KOPT-K1 (cell line): ENCODE results near the gene CLEC4M.
"Not testable (repeated sequence)": the region's sequence is repeated elsewhere in the genome, so short reads cannot be mapped to it uniquely, and the experiment has no call there.

Experiments
- H3K27ac ChIP-seq: fragments of 200-600 bp; sonication (generic); 2 replicates; pipeline ENCODE4 v1.5.1; 2016; ENCODE audit warnings: antibody characterized with exemption, mild to moderate bottlenecking, low read depth, low read length; ENCODE audit not compliant: poor library complexity, severe bottlenecking
- H3K36me3 ChIP-seq: fragments of 200-600 bp; sonication (generic); 2 replicates; pipeline ENCODE4 v1.5.1; 2017; ENCODE audit warnings: antibody characterized with exemption, mild to moderate bottlenecking, low read length, moderate library complexity; ENCODE audit not compliant: insufficient read depth
- H3K9me3 ChIP-seq: fragments of 200-600 bp; sonication (generic); 2 replicates; pipeline ENCODE4 v1.5.1; 2017; ENCODE audit warnings: antibody characterized with exemption, low read length, mild to moderate bottlenecking; ENCODE audit not compliant: insufficient read depth, poor library complexity, severe bottlenecking

The CLEC4M gene

DNA sequence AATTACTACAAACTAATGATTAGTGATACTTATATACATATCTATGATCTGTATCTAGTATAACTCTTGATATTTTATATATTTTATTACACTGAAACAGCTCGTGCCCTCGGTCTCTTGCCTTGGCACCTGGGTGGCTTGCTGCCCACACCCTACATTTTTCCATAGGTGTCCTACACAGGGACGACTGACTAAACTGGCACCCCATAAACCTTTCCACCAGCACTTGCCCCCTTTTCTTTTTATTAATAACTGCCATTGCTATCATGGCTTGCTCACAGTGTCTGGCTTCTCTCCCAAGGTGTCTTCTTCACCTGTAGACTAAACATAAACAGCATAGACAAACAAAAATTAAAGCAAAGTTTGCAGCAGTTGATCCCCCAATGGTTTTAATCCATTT, 30.4 kb downstream of the CLEC4M start:
- Histone ChIP-seq H3K27ac (no peak overlapping the region), H3K9me3 (peaks cover 4% of the 10 kb centered on the region), H3K36me3 (no peaks in the 10 kb centered on the region)

DNA sequence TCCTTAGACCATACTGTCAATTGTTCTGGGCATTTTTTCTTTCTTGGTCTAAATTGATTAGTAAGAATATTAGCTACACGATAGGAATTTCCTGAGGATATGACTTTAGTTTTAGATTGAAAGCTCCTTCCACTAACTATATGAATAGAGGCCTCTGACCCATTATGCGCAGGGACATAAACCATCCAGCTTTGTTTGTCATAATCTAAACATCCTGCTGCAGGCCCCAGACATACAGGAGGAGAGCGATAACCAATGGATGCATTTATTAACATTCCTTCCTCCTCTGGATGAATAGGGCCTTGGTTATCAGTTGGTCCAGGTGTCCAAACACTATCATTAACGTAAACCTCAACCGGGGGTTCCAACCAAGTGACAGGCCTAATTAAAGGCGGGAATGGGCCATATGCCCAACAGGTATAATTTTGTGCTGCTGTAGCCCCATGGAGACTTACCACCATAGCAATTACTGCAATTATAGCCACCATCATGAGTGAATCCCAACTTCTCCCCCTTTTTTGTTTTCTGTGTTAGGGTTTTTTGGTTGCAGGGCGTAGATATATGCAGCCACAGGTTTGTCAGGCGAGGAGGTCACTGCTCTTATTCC, 32.6 kb downstream of the CLEC4M start:
- Histone ChIP-seq H3K9me3 (peaks cover 4% of the 10 kb centered on the region), H3K27ac (no peak overlapping the region), H3K36me3 (no peaks in the 10 kb centered on the region)

DNA sequence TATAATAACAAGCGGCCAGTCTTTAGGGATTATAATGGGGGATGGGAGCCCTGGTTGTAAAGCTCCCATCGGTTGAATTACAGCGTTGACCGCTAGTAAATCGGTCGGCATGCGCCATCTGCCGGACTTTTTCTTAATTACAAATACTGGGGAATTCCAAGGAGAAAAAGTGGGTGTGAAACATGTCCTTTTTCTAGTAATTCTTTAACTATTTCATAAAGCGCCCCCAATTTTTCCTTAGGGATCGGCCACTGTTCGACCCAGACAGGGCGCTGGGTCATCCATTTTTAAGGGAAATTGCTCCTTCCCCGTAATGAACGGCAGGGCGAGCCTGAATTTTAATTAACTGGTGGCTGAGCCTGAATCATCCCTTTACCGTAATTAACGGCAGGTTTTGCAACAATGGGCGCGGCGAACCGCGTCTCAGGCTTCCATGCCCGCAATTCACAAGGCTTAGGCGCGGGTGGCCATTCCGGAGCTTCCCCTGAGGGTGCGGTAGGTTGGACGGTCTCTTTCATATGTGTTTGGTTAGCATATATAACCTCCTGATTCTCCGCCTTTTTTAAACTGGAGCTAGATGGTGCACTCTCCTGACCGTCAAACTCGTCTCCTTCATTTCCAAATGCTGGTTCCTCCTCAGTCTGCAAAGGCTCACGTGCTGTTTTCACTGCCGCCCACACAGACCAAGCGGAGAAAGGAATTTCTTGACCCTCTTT, 36.8 kb downstream of the CLEC4M start:
- H3K9me3 ChIP-seq = peaks cover 6% of the 10 kb centered on the region
- no peak overlapping the region for H3K27ac ChIP-seq
- H3K36me3 ChIP-seq = no peaks in the 10 kb centered on the region

DNA sequence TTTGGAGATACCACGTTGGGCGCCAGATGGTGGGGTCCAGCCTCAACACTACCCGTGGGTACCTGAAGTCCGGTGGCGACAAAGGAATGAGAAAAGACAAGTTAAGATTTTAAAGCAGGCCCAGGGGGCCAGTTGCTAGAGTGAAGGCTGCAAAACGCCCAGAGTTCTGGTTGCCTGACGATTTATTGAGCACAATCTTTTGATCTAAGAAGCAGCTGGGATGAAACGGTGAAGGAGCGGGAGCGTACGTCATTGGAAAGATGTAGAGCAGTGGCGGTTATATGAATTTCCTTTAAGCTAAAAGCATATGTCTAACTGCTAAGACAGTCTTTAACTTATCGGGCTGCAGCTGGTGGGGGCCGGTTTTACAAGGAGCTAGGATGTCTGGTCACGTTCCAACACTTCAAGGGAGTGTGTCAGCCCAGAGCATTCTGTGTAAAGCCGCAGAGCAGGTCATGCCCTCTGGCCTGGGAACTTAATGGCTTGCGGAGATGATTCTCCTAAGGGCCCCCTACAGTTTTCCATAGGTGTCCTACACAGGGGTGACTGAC, 38.1 kb downstream of the CLEC4M start:
- no peak overlapping the region for H3K27ac ChIP-seq

GRCh38 chr19:7806234-7806633, 43.2 kb downstream of the CLEC4M start:
- Histone ChIP-seq H3K9me3 (peaks cover 8% of the 10 kb centered on the region), H3K36me3 (no peaks in the 10 kb centered on the region), H3K27ac (no peak overlapping the region)

More for the DNA sequence above, 38.1 kb downstream of the CLEC4M start:
- Histone ChIP-seq H3K36me3 (no peaks in the 10 kb centered on the region), H3K9me3 (peaks cover 6% of the 10 kb centered on the region)

DNA sequence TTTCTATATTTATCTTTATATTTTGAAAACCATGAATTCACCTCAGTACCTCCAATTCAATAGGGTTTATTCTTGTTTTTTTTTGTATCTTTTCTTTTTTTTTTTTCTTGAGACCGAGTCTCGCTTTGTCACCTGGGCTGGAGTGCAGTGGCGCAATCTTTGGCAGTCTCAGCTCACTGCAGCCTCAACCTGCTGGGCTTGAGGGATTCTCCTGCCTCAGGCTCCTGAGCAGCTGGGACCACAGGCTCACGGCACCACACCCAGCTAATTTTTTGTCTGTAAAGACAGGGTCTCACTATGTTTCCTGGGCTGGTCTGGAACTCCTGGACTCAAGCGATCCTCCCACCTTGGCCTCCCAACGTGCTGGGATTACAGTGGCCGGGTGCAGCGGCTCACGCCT, 43.8 kb downstream of the CLEC4M start:
- H3K27ac ChIP-seq = no peak overlapping the region
- no peaks in the 10 kb centered on the region for H3K36me3 ChIP-seq
- H3K9me3 ChIP-seq = peaks cover 6% of the 10 kb centered on the region

- Histone ChIP-seq H3K36me3 (no peaks in the 10 kb centered on the region), H3K27ac (no peak overlapping the region), H3K9me3 (peaks cover 6% of the 10 kb centered on the region)
Observed at GRCh38 chr19:7808108-7808507, 45.1 kb downstream of the CLEC4M start.

DNA sequence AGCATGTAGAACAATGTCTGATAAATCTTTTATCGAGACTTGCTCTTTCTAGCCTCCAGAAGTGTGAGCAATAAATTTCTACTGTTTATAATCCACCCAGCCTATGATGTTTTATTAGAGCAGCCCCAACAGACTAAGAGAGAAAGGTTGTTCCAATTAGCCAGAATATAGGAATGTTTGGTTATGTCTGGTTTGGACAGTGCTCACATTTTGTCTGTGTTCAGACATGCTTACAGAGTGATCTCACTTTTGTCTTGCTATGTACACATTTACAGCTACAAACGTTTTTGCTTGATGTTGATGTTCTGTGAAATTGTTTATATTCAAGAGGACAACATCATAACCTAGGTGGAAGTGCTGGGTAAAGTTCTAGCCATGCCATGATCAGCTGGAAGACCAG, 48.9 kb downstream of the CLEC4M start:
- no peaks in the 10 kb centered on the region for H3K36me3 ChIP-seq
- no peak overlapping the region for H3K27ac ChIP-seq
- H3K9me3 ChIP-seq = peaks cover 6% of the 10 kb centered on the region

DNA sequence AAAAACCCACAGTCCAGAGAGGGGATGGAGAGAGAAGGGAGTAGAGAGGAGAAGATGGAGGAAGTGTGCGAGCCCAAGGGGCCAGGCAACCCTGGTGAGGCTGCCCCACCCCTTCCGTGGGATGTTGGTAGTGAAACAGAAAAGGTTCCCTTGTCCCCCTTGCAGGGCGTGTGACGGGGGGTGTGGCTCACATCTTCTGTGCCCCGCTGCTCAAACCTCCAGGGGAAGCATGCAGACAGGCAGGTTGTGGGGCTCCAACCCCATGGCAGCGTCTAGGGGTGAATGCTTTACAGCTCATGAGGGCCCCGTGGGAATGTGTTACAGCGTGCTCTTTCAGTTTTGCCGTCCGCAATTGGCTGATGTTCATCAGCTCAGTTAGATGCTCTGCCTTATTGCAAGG, 52.3 kb downstream of the CLEC4M start:
- H3K27ac ChIP-seq = no peak overlapping the region
- H3K9me3 ChIP-seq = peaks cover 23% of the 10 kb centered on the region
- H3K36me3 ChIP-seq = no peaks in the 10 kb centered on the region

DNA sequence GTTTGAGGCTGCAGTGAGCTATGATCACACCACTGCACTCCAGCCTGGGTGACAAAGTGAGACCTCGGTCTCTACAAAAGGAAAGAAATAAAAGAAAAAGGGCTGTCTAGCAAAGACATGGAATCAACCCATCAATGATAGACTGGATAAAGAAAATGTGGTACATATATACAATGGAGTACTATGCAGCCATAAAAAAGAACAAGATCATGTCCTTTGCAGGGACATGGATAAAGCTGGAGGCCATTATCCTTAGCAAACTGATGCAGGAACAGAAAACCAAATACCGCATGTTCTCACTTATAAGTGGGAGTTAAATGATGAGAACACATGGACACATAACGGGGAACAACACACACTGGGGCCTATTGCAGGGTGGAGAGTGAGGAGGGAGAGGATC, 53.0 kb downstream of the CLEC4M start:
- H3K27ac ChIP-seq, H3K36me3 ChIP-seq: not testable (repeated sequence)
- H3K9me3 ChIP-seq = peaks cover 18% of the 10 kb centered on the region

- Histone ChIP-seq H3K9me3 (peaks cover 18% of the 10 kb centered on the region), H3K27ac (no peak overlapping the region), H3K36me3 (no peaks in the 10 kb centered on the region)
Observed at GRCh38 chr19:7817801-7818200, 54.8 kb downstream of the CLEC4M start.

DNA sequence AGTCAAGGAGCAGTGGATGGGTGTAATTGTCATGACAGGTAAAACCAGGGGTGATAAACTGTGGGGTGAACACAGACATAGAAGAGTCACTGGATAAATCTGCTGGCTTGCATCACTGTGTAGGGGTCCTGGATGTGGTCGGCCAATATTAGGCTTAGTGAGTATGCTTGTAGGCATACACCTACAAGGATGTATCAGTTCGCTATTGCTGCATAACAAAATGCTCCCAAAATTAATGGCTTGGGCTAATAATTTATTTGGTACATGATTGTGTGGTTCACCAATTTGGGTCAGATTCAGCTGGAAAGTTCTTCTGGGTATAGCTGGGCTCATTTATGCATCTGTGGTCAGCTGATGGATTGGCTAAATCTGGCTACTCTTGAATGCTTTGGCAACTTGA, 55.8 kb downstream of the CLEC4M start:
- H3K9me3 ChIP-seq = peaks cover 18% of the 10 kb centered on the region
- no peaks in the 10 kb centered on the region for H3K36me3 ChIP-seq
- no peak overlapping the region for H3K27ac ChIP-seq
